GM21825 (cell line): ENCODE measurements around the gene RHBDL1.
"Not testable (repeated sequence)": the region's sequence is repeated elsewhere in the genome, so short reads cannot be mapped to it uniquely, and the experiment has no call there.

Experiments used
- ATAC-seq: cut with Tn5 transposase; IDR thresholded peaks from one replicate; pipeline ENCODE4 v1.9.1; 2021; ENCODE audit warnings: mild to moderate bottlenecking, moderate library complexity; ENCODE audit not compliant: unreplicated experiment

The RHBDL1 gene

GRCh38 chr16:704047-704446 is 28.6 kb downstream of the RHBDL1 start:
- no peak for ATAC-seq

GRCh38 chr16:704552-705380 is 29.3 kb downstream of the RHBDL1 start:
- ATAC-seq, result no peak

GRCh38 chr16:705431-706188 is 30.1 kb downstream of the RHBDL1 start, which contains the start of gene FBXL16:
FBXL16 (minus strand) TSS chr16:705801; CDS start chr16:697405, 8,396 bp downstream.
- no peak for ATAC-seq

- ATAC-seq, result no peak
These were observed 31.0 kb downstream of the RHBDL1 start for GRCh38 chr16:706189-707061.

DNA sequence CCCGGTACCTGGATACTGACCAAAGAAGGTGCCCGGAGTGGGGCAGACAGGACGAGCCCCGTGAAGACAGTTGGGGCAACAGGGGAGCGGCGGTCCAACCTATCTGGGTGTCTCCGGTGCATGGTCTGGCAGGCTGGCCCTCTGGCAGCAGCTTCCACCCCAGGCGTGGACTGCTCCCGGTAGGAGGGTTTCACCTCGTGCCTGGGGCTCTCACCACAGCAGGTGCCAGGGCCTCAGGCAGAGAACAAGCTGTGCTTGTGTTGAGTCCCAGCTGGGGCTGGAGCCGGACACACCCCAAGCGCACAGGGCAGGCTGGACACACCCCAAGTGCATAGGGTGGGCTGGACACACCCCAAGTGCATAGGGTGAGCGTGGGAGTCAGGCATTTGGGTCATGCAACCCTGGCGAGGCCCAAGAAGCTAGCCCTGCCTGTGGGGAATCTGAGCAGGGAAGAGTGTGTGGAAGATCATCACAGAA is 31.6 kb downstream of the RHBDL1 start:
- ATAC-seq, result no peak

DNA sequence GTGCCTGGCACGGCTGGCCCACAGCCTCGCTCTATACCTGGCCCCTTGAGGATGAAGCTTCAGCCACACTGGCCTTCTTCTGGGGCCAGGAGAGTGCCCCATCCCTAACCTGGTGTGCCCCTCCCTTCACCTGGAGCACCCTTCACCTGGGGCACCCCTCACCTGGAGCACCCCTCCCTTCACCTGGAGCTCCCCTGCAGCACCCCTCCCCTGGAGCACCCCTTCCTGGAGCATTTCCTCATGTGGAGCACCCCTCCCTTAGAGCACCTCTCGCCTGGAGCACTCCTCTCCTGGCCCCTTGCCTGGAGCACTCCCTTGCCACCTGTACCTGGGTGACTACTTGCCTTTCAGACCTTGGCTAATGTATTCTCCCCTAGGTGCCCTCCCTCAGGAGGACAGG is 32.5 kb downstream of the RHBDL1 start:
- no peak for ATAC-seq

- ATAC-seq, result no peak
These were observed 33.5 kb downstream of the RHBDL1 start for GRCh38 chr16:708959-709358.

- no peak for ATAC-seq
These were observed 34.4 kb downstream of the RHBDL1 start for GRCh38 chr16:709566-710499.

- no peak for ATAC-seq
These were observed 35.1 kb downstream of the RHBDL1 start for GRCh38 chr16:710500-711075.

GRCh38 chr16:711084-711483 is 35.6 kb downstream of the RHBDL1 start:
- ATAC-seq, result no peak

- no peak for ATAC-seq
These were observed 36.3 kb downstream of the RHBDL1 start for GRCh38 chr16:711548-712320.

- ATAC-seq, result not testable (repeated sequence)
These were observed 37.3 kb downstream of the RHBDL1 start for GRCh38 chr16:712740-713250.

GRCh38 chr16:714079-714478 is 38.6 kb downstream of the RHBDL1 start:
- no peak for ATAC-seq

GRCh38 chr16:714558-715476 is 39.3 kb downstream of the RHBDL1 start, which contains the start of gene METRN:
METRN (plus strand) TSS chr16:715118; CDS start chr16:715290, 172 bp downstream.
- peak; percentile 67 for ATAC-seq

DNA sequence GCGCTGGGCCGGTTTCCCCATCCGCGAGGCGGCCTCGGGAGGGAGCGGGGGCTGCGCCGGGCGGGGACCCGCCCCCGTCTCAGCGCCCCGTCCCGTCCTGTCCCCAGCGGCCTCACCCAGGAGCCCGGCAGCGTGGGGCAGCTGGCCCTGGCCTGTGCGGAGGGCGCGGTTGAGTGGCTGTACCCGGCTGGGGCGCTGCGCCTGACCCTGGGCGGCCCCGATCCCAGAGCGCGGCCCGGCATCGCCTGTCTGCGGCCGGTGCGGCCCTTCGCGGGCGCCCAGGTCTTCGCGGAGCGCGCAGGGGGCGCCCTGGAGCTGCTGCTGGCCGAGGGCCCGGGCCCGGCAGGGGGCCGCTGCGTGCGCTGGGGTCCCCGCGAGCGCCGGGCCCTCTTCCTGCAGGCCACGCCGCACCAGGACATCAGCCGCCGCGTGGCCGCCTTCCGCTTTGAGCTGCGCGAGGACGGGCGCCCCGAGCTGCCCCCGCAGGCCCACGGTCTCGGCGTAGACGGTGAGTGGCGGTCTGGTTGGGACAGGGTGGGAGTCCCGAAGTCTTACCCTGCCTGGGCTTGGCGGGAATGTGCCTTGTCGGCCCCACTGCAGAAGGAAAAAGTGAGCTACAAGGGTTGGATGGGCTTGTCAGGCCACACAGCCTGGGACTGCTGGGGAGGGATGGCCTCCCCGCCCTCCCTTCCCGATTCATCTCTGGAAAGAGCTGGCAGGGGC is 40.2 kb downstream of the RHBDL1 start:
- ATAC-seq, result no peak

- no peak for ATAC-seq
These were observed 40.7 kb downstream of the RHBDL1 start for GRCh38 chr16:716200-716568.
